NT2/D1 (cell line): ENCODE data around the gene GPR65.

ENCODE experiments used
- DNase-seq: peaks from one replicate; pipeline ENCODE4 v3.0.0-alpha.2; 2011; ENCODE audit warnings: low read depth, low spot score
- H3K27me3 ChIP-seq: 2 replicates; pipeline ENCODE4 v1.6.0; 2011; ENCODE audit warnings: mild to moderate bottlenecking; ENCODE audit not compliant: insufficient read length, insufficient read depth
- H3K36me3 ChIP-seq: 2 replicates; pipeline ENCODE4 v1.6.1; 2011; ENCODE audit warnings: mild to moderate bottlenecking, low read length, mixed read lengths; ENCODE audit not compliant: insufficient read depth, insufficient read length
- H3K4me1 ChIP-seq: 2 replicates; pipeline ENCODE4 v1.5.1; 2011; ENCODE audit not compliant: insufficient read depth, insufficient read length
- H3K4me3 ChIP-seq: 2 replicates; pipeline ENCODE4 v1.5.1; 2011; ENCODE audit warnings: low read depth; ENCODE audit not compliant: insufficient read length
- H3K9ac ChIP-seq: 2 replicates; pipeline ENCODE4 v1.6.0; 2011; ENCODE audit warnings: low read depth; ENCODE audit not compliant: insufficient read length
- H3K9me3 ChIP-seq: 2 replicates; pipeline ENCODE4 v1.5.1; 2011; ENCODE audit warnings: mild to moderate bottlenecking, low read length; ENCODE audit not compliant: insufficient read depth
- SUZ12 ChIP-seq: IDR thresholded peaks from 2 replicates; pipeline ENCODE4 v1.6.1; 2011; ENCODE audit not compliant: insufficient read length, insufficient read depth; ENCODE audit errors: extremely low read depth
- YY1 ChIP-seq: IDR thresholded peaks from 2 replicates; pipeline ENCODE4 v1.6.1; 2011; ENCODE audit not compliant: insufficient read length, insufficient read depth
- ZNF274 ChIP-seq: IDR thresholded peaks from 2 replicates; pipeline ENCODE4 v1.6.1; 2011; ENCODE audit warnings: mild to moderate bottlenecking, low read depth, low read length

GPR65 gene

GRCh38 chr14:88040146-88040545 lies 35.2 kb downstream of the GPR65 start:
- no peaks in the 10 kb centered on the region for H3K9me3 ChIP-seq
- H3K27me3 ChIP-seq, result no peaks in the 10 kb centered on the region
- no peak overlapping the region for H3K4me3 ChIP-seq
- H3K4me1 ChIP-seq, result peaks cover 2% of the 10 kb centered on the region
- no peak for DNase-seq
- no peak overlapping the region for H3K9ac ChIP-seq
- no peaks in the 10 kb centered on the region for H3K36me3 ChIP-seq
- TF ChIP-seq SUZ12, result no peak
- no peak for TF ChIP-seq YY1
- TF ChIP-seq ZNF274, result no peak

- Histone ChIP-seq H3K4me1 (no peaks in the 10 kb centered on the region), H3K36me3 (no peaks in the 10 kb centered on the region), H3K4me3 (no peak overlapping the region), H3K9me3 (no peaks in the 10 kb centered on the region), H3K27me3 (no peaks in the 10 kb centered on the region), H3K9ac (no peak overlapping the region)
- no peak for TF ChIP-seq YY1
- no peak for TF ChIP-seq SUZ12
- TF ChIP-seq ZNF274, result no peak
- DNase-seq, result no peak
These were observed 38.9 kb downstream of the GPR65 start for GRCh38 chr14:88043529-88044443.

GRCh38 chr14:88044444-88044758 lies 39.5 kb downstream of the GPR65 start:
- Histone ChIP-seq H3K27me3 (no peaks in the 10 kb centered on the region), H3K9me3 (no peaks in the 10 kb centered on the region), H3K9ac (no peak overlapping the region), H3K4me1 (no peaks in the 10 kb centered on the region), H3K4me3 (no peak overlapping the region), H3K36me3 (no peaks in the 10 kb centered on the region)
- DNase-seq, result no peak
- no peak for TF ChIP-seq YY1
- no peak for TF ChIP-seq SUZ12
- no peak for TF ChIP-seq ZNF274

GRCh38 chr14:88044776-88045446 lies 40.0 kb downstream of the GPR65 start:
- no peaks in the 10 kb centered on the region for H3K9me3 ChIP-seq
- H3K27me3 ChIP-seq, result no peaks in the 10 kb centered on the region
- H3K36me3 ChIP-seq, result no peaks in the 10 kb centered on the region
- no peaks in the 10 kb centered on the region for H3K4me1 ChIP-seq
- no peak overlapping the region for H3K4me3 ChIP-seq
- no peak overlapping the region for H3K9ac ChIP-seq
- DNase-seq, result no peak
- TF ChIP-seq SUZ12 (no peak), YY1 (no peak), ZNF274 (no peak)

GRCh38 chr14:88045705-88046104 lies 40.8 kb downstream of the GPR65 start:
- Histone ChIP-seq H3K27me3 (no peaks in the 10 kb centered on the region), H3K4me1 (no peaks in the 10 kb centered on the region), H3K36me3 (no peaks in the 10 kb centered on the region), H3K9ac (no peak overlapping the region), H3K4me3 (no peak overlapping the region), H3K9me3 (no peaks in the 10 kb centered on the region)
- DNase-seq, result no peak
- TF ChIP-seq SUZ12 (no peak), YY1 (no peak)

GRCh38 chr14:88048351-88048750 lies 43.4 kb downstream of the GPR65 start:
- H3K9ac ChIP-seq, result no peak overlapping the region
- H3K9me3 ChIP-seq, result no peaks in the 10 kb centered on the region
- TF ChIP-seq YY1, result no peak
- TF ChIP-seq ZNF274, result no peak
- H3K36me3 ChIP-seq, result no peaks in the 10 kb centered on the region
- H3K27me3 ChIP-seq, result no peaks in the 10 kb centered on the region
- H3K4me3 ChIP-seq, result no peak overlapping the region
- DNase-seq, result no peak
- H3K4me1 ChIP-seq, result no peaks in the 10 kb centered on the region

- Histone ChIP-seq H3K9me3 (no peaks in the 10 kb centered on the region), H3K36me3 (no peaks in the 10 kb centered on the region), H3K27me3 (no peaks in the 10 kb centered on the region), H3K9ac (no peak overlapping the region), H3K4me3 (no peak overlapping the region), H3K4me1 (no peaks in the 10 kb centered on the region)
- no peak for DNase-seq
- no peak for TF ChIP-seq YY1
- TF ChIP-seq SUZ12, result no peak
- no peak for TF ChIP-seq ZNF274
These were observed 44.3 kb downstream of the GPR65 start for GRCh38 chr14:88049266-88049665.
